GM18907 (cell line): ENCODE data around the gene ITPR2.

Experiments used
- ATAC-seq: cut with Tn5 transposase; IDR thresholded peaks from one replicate; pipeline ENCODE4 v1.9.1; 2021; ENCODE audit warnings: mild to moderate bottlenecking, moderate library complexity; ENCODE audit not compliant: unreplicated experiment

Gene ITPR2

GRCh38 chr12:26429070-26429691, 403.8 kb downstream of the ITPR2 start:
- ATAC-seq, result no peak

GRCh38 chr12:26428420-26428819, 404.6 kb downstream of the ITPR2 start:
- ATAC-seq, result no peak

- ATAC-seq, result no peak
Observed at GRCh38 chr12:26426652-26427051, 406.3 kb downstream of the ITPR2 start.

- peak; percentile 74 for ATAC-seq
Observed at GRCh38 chr12:26425587-26426260, 407.3 kb downstream of the ITPR2 start.

- ATAC-seq, result no peak
Observed at GRCh38 chr12:26422839-26423398, 410.1 kb downstream of the ITPR2 start.

- ATAC-seq, result no peak
Observed at GRCh38 chr12:26416550-26416949, 416.4 kb downstream of the ITPR2 start.

- ATAC-seq, result no peak
Observed at GRCh38 chr12:26410689-26411088, 422.3 kb downstream of the ITPR2 start.

- ATAC-seq, result no peak
Observed at GRCh38 chr12:26406813-26407212, 426.2 kb downstream of the ITPR2 start.

GRCh38 chr12:26406391-26406790, 426.6 kb downstream of the ITPR2 start:
- ATAC-seq, result no peak

GRCh38 chr12:26403601-26404000, 429.4 kb downstream of the ITPR2 start:
- ATAC-seq, result no peak

- ATAC-seq, result no peak
Observed at GRCh38 chr12:26402648-26403047, 430.3 kb downstream of the ITPR2 start.

GRCh38 chr12:26401874-26402273, 431.1 kb downstream of the ITPR2 start:
- ATAC-seq, result no peak

GRCh38 chr12:26400627-26401026, 432.4 kb downstream of the ITPR2 start:
- ATAC-seq, result no peak

- ATAC-seq, result no peak
Observed at GRCh38 chr12:26399381-26399780, 433.6 kb downstream of the ITPR2 start.

GRCh38 chr12:26396402-26396801, 436.6 kb downstream of the ITPR2 start:
- ATAC-seq, result peak; percentile 37

- ATAC-seq, result no peak
Observed at GRCh38 chr12:26389343-26389742, 443.7 kb downstream of the ITPR2 start.

- no peak for ATAC-seq
Observed at GRCh38 chr12:26384536-26384935, 448.5 kb downstream of the ITPR2 start.

- no peak for ATAC-seq
Observed at GRCh38 chr12:26383041-26383440, 450.0 kb downstream of the ITPR2 start.

GRCh38 chr12:26380897-26381296, 452.1 kb downstream of the ITPR2 start:
- no peak for ATAC-seq

- no peak for ATAC-seq
Observed at GRCh38 chr12:26379777-26380467, 453.1 kb downstream of the ITPR2 start.

- ATAC-seq, result no peak
Observed at GRCh38 chr12:26378711-26379110, 454.3 kb downstream of the ITPR2 start.
